HG03342 (cell line): Measurements from ENCODE around the gene AMD1.
"Not testable (repeated sequence)": the region's sequence is repeated elsewhere in the genome, so short reads cannot be mapped to it uniquely, and the experiment has no call there.

Experiments
- ATAC-seq: cut with Tn5 transposase; IDR thresholded peaks from one replicate; pipeline ENCODE4 v1.9.1; 2021; ENCODE audit warnings: mild to moderate bottlenecking, moderate library complexity; ENCODE audit not compliant: unreplicated experiment

AMD1 gene

DNA sequence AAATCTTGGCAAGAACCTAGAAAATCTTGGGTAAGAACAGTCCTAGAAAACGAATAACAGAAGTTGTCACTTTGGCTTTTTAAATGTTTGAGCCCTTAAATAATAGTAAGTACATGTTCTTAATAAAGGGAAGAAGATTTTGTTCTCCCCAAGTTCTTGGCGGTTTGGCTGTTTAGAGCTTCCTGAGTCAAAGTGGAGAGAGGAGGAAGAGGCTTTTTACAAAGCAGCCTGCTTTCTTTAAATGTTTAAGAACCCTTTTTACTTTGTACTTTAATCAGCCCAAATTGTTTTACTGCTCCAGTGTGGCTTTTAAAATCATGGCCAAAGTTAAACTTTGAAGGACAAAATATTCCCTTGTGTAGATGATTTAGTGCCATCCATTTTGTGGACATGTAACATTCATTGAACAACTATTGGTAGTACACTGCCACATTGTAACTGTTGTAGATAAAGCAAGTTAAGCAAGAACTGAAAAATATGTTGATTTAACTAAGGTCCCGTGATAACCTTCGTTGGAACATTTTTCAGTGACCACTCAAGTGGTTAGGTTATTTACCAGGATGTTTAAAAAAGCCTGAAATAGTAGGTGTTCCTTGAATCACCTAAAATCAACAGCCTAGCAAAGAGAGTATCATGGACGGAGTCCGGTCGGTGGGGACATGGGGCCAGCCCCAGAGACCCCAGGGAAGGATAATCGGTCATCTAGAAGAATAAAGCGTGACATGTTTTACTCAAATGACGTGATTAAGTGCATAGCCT lies 2.4 kb downstream of the AMD1 start:
- no peak for ATAC-seq

DNA sequence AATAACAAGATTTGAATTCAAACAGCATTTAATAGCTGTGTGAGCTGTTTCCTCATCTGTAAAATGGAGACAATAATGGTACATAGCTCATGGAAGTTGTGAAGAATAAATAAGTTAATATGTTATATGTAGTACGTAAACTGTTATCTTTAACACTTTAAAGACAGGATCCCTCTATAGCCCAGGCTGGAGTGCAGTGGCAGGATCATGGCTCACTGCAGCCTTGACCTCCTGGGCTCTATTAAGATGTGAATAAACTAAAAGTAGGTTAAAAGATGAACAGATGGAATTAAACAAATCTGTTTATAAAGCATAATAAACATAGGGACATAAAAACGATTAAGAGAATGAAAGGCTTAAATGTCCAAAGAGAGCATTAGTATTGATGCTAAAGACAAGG lies 3.0 kb downstream of the AMD1 start:
- no peak for ATAC-seq

DNA sequence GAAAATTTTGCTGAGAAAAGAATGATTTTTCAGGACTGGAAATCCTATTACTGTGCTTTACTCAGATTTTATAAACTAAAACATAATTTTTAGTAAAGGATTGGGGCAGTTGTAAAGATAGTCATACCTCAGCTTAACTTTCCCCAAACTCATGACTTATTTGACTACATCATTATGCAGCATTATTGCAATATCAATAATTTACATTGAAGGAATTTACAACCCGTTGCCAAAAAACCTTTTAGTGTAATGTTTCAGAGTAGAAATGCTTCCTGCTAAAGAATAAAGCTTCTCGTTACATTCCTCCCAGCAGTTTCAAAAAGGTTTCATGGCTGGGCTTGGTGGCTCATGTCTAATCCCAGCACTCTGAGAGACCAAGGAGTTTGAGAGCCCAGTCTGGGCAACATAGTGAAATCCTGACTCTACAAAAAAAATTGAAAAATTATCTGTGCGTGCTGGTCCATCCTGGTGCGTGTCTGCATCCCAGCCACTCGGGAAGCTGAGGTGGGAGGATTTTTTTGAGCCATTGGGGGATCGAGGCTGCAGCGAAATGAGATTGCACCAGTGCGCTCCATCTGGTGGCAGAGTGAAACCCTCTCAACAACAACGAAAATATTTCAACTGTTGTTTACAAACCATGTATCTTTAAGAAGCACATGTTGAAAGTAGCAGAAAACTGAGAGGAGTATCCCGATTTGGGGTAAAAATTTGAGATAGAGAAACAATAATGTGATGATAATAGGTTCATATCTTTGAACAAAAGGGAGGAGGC lies 4.4 kb downstream of the AMD1 start:
- ATAC-seq, result no peak

DNA sequence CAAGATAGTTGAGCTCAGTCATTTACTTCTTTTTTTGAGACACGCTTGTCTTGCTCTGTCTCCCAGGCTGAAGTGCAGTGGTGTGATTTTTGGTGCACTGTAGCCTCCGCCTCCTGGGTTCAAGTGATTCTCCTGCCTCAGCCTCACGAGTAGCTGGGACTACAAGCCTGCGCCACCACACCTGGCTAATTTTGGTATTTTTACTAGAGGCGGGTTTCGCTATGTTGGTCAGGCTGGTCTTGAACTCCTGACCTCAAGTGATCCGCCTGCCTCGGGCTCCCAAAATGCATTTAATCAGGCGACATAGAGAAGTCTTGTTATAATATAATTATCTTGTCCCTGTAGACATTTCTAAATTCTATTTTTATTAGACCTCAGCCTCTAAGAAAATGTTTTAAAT lies 6.1 kb downstream of the AMD1 start:
- no peak for ATAC-seq

DNA sequence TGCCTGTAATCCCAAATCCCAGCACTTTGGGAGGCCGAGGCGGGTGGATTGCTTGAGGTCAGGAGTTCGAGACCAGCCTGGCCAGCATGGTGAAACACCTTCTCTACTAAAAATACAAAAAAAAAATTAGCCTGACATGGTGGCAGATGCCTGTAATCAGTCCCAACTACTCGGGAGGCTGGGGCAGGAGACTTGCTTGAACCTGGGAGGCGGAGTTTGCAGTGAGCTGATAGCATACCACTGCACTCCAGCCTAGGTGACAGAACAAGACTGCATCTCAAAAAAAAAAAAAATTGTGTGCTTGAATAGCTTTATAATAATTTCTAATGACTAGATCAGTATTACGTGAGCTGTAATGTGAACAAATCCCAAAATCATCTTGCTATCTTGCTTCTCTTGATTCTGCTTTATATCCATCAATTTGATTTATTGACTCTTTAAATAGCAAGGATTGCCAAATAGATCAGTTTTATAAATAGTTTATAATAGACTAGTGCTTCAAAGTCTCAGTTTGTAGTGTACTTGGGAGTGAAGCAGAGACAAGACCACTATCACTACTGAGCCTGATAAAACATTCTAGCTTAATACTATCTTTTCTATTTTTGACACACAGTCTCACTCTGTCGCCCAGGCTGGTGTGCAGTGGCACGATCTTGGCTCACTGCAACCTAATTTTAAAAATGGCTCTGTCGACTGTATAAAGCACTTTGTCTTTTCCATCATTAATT lies 7.1 kb downstream of the AMD1 start:
- ATAC-seq, result no peak

GRCh38 chr6:110882274-110882619 lies 7.7 kb downstream of the AMD1 start:
- ATAC-seq, result no peak

- no peak for ATAC-seq
These were observed 8.4 kb downstream of the AMD1 start for GRCh38 chr6:110882824-110883554.

DNA sequence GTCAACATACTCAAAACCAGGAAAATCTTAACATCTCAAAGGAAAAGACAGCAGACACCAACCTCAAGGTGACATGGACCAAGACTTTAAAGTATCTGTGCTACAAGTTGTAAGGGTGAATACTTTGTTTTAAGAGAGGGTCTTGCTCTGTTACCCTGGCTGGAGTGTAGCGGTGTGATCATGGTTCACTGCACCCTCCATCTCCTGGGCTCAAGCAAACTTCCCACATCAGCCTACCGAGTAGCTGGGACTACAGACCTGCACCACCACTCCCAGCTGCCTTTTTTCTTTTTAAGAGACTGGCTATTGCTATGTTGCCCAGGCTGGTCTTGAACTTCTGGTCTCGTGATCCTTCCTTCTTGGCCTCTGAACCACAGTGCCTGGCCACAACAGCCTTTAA lies 9.7 kb downstream of the AMD1 start:
- ATAC-seq, result no peak

DNA sequence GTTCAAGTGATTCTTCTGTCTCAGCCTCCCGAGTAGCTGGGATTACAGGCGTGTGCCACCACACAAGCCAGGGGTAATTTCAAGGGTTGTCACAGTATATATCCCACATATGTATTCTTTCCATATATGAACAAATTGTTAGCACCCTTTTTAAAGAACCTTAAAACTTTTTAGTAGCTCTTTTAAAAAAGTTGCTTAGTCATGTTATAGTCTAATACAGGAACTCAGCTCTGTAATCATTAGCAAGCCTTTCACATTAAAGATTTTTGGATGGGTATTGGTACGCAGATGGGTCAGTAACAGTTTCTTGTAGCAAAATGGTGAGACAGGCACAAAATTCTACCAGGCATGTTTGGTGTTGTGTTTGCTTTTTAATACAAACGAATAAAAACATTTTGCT lies 10.9 kb downstream of the AMD1 start:
- no peak for ATAC-seq

DNA sequence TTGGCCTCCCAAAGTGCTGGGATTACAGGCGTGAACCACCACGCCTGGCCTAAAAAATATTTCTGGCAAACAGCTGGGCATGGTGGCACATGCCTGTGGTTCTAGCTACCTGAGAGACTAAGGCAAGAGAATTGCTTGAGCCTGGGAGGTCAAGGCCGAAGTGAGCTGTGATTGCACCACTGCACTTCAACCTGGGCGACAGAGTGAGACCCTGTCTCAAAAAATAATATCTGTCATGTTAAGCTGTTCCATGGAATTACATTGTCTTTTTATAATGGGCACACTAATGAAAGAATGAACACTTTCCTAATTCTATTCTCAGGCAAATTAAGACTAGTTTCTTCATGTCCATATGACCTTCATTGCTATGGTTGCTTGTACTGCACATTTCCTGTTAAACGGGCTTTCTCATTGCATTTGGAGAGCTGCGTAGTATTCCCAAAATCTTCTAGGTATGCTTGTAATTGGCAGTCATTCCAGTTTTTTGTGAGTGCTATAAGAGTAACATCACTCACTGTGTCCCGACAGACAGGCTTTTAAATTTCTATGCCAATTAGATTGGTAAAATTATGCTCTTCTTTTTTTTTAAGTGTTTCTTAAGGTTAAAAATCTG lies 12.1 kb downstream of the AMD1 start:
- no peak for ATAC-seq

GRCh38 chr6:110890288-110890687 lies 15.7 kb downstream of the AMD1 start:
- no peak for ATAC-seq

GRCh38 chr6:110895907-110896608 lies 21.5 kb downstream of the AMD1 start:
- ATAC-seq, result no peak

DNA sequence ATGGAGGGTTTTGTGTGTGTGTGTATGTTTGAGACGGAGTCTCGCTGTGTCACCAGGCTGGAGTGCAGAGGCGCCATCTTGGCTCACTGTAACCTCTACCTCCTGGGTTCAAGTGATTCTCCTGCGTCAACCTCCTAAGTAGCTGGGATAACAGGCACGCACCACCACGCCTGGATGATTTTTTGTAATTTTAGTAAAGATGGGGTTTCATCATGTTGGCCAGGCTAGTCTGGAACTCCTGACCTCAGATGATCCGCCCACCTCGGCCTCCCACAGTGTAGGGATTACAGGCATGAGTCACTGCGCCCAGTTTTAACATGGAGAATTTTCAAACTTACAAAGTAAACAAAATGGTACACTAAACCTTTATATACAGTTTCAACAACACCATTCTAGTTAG lies 22.8 kb downstream of the AMD1 start:
- ATAC-seq, result no peak

- no peak for ATAC-seq
These were observed 23.5 kb downstream of the AMD1 start for GRCh38 chr6:110898111-110898510.

GRCh38 chr6:110900028-110900598 lies 25.5 kb downstream of the AMD1 start:
- no peak for ATAC-seq

DNA sequence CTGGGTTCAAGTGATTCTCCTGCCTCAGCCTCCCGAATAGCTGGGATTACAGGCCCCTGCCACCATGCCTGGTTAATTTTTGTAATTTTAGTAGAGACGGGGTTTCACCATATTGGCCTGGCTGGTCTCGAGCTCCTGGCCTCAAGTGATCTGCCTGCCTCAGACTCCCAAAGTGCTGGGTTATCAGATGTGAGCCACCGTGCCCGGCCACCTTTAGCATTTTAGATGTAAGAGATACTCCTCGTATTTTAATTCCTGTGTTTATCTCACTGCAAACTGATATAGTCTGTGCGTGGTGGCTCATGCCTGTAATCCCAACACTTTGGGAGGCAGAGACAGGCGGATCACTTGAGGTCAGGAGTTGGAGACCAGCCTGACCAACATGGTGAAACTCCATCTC lies 27.0 kb downstream of the AMD1 start:
- not testable (repeated sequence) for ATAC-seq

- ATAC-seq, result no peak
These were observed 27.5 kb downstream of the AMD1 start for GRCh38 chr6:110902091-110902490.

DNA sequence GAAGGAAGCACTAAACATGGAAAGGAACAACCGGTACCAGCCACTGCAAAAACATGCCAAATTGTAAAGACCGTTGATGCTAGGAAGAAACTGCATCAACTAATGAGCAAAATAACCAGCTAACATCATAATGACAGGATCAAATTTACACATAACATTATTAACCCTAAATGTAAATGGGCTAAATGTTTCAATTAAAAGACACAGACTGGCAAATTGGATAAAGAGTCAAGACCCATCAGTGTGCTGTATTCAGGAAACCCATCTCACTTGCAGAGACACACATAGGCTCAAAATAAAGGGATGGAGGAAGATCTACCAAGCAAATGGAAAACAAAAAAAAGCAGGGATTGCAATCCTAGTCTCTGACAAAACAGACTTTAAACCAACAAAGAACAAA lies 31.7 kb downstream of the AMD1 start:
- ATAC-seq, result not testable (repeated sequence)

DNA sequence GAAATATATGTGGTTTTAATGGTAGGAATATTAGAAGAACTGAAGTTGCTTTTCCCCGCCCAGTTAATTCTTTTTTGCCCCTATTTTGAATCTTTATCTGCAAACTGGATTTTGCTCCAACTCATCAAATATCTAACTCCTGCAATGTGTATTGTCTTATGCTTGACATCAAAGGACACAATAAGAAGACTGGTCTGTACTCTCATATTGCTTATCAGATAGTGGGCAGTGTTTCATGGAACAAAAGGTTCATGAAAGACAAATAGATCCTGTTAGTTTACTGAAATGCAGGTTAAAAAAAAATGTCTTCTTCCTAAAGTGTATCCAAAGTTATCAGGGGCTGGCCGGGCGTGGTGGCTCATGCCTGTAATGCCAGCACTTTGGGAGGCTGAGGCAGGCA lies 56.2 kb downstream of the AMD1 start:
- ATAC-seq, result no peak

DNA sequence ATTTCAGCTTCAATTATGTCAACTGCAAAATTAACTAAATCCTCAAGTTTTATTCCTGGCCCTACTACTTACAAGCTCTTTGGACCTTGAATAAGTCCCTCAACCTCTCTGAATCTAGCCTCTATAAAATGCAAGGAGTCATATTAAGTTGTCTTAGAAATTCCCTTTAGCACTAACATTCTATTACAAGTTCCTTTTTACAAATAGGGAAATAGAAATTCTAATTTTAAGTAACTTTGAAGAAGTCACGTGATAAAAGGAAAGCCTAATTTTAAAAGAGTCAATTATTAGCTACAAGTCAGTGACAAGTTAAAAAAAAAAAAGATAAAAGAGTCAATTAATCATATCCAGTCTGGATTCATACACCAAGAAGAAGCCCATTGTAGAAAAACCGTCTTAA lies 59.3 kb downstream of the AMD1 start:
- no peak for ATAC-seq
